OCI-M1 (cell line): Measurements from ENCODE around the gene CCHCR1.

Source experiments
- DNase-seq: peaks from one replicate; lab custom pipeline; 2025; lab: John Stamatoyannopoulos, UW

The CCHCR1 gene

GRCh38 chr6:31103136-31103535, 54.5 kb downstream of the CCHCR1 start:
- no peak for DNase-seq

GRCh38 chr6:31098449-31098938, 59.1 kb downstream of the CCHCR1 start:
- DNase-seq = no peak

- DNase-seq = no peak
Observed at GRCh38 chr6:31096656-31097055, 60.9 kb downstream of the CCHCR1 start.

- DNase-seq = no peak
Observed at GRCh38 chr6:31096215-31096614, 61.4 kb downstream of the CCHCR1 start.

GRCh38 chr6:31094389-31094881, 63.2 kb downstream of the CCHCR1 start:
- no peak for DNase-seq

GRCh38 chr6:31092769-31093505, 64.7 kb downstream of the CCHCR1 start:
- DNase-seq = peak; percentile 25
